ENCODE results near the gene NFE2L1.

Gene NFE2L1

GRCh38 chr17:48037036-48037837 is 10.9 kb upstream of the NFE2L1 start, which contains the start of gene COPZ2:
COPZ2 (minus strand) TSS chr17:48037797; CDS start chr17:48037777, 20 bp downstream.
- Histone ChIP-seq H4K20me1 (ENCODE audit: insufficient read depth, low read length) (no peaks in the 10 kb centered on the region), H3K9me2 (replicated peaks; ENCODE audit: insufficient read depth, low read length) (no peaks in the 10 kb centered on the region), H3K27ac (ENCODE audit: low read length) (no peak within 1 kb of the TSS), H3K9me3 (replicated peaks; ENCODE audit: insufficient read depth, low read length) (no peaks in the 10 kb centered on the region), H3K9ac (ENCODE audit: low read length) (peak within 1 kb of the TSS; percentile 22; the same call in 1 of the 2 replicates), H3K4me3 (ENCODE audit: low read length) (peak within 1 kb of the TSS; percentile 64), H2AFZ (ENCODE audit: low read length) (peak within 1 kb of the TSS; percentile 91), H3K36me3 (replicated peaks; ENCODE audit: insufficient read depth, low read length) (no peaks in the 10 kb centered on the region), H3K4me2 (ENCODE audit: low read depth, low read length) (peak within 1 kb of the TSS; percentile 93), H3K4me1 (ENCODE audit: low read length) (no peaks in the 10 kb centered on the region), H3K79me2 (ENCODE audit: low read length) (no peaks in the 10 kb centered on the region), H3K27me3 (replicated peaks; ENCODE audit: insufficient read depth, low read length) (0 out of 2 replicates have a peak, but pooled peaks cover 7% of the 10 kb centered on the region), H3F3A (ENCODE audit: insufficient read depth, low read length) (no peaks in the 10 kb centered on the region)
- no peak for TF ChIP-seq EZH2phosphoT487 (IDR thresholded peaks at IDR 0.05; ENCODE audit: low read length)
- peak; percentile 71 for TF ChIP-seq CTCF (IDR thresholded peaks at IDR 0.05; ENCODE audit: low read length)
- DNase-seq: peak; percentile 49

GRCh38 chr17:48037838-48038323 is 10.3 kb upstream of the NFE2L1 start:
- H3K27me3 ChIP-seq (replicated peaks; ENCODE audit: insufficient read depth, low read length): 0 out of 2 replicates have a peak, but pooled peaks cover 7% of the 10 kb centered on the region
- H2AFZ ChIP-seq (ENCODE audit: low read length): peak overlapping the region; percentile 18; the same call in 1 of the 2 replicates
- H3K9me3 ChIP-seq (replicated peaks; ENCODE audit: insufficient read depth, low read length): no peaks in the 10 kb centered on the region
- H3F3A ChIP-seq (ENCODE audit: insufficient read depth, low read length): no peaks in the 10 kb centered on the region
- no peak overlapping the region for H3K27ac ChIP-seq (ENCODE audit: low read length)
- no peak for DNase-seq
- H3K4me2 ChIP-seq (ENCODE audit: low read depth, low read length): peak overlapping the region; percentile 55; the same call in 1 of the 2 replicates
- no peaks in the 10 kb centered on the region for H3K36me3 ChIP-seq (replicated peaks; ENCODE audit: insufficient read depth, low read length)
- no peaks in the 10 kb centered on the region for H3K9me2 ChIP-seq (replicated peaks; ENCODE audit: insufficient read depth, low read length)
- H3K79me2 ChIP-seq (ENCODE audit: low read length): no peaks in the 10 kb centered on the region
- H4K20me1 ChIP-seq (ENCODE audit: insufficient read depth, low read length): no peaks in the 10 kb centered on the region
- H3K4me3 ChIP-seq (ENCODE audit: low read length): peak overlapping the region; percentile 21; the same call in 1 of the 2 replicates
- H3K9ac ChIP-seq (ENCODE audit: low read length): no peak overlapping the region
- no peak for TF ChIP-seq EZH2phosphoT487 (IDR thresholded peaks at IDR 0.05; ENCODE audit: low read length)
- no peak for TF ChIP-seq EZH2 (optimal IDR thresholded peaks at IDR 0.05; ENCODE audit: low read depth, low read length)
- TF ChIP-seq CTCF (IDR thresholded peaks at IDR 0.05; ENCODE audit: low read length): no peak
- H3K4me1 ChIP-seq (ENCODE audit: low read length): no peaks in the 10 kb centered on the region

- Histone ChIP-seq H3K9me3 (replicated peaks; ENCODE audit: insufficient read depth, low read length) (no peaks in the 10 kb centered on the region), H3K36me3 (replicated peaks; ENCODE audit: insufficient read depth, low read length) (no peaks in the 10 kb centered on the region), H2AFZ (ENCODE audit: low read length) (no peak overlapping the region), H3K9ac (ENCODE audit: low read length) (no peak overlapping the region), H3K27ac (ENCODE audit: low read length) (no peak overlapping the region), H3K4me1 (ENCODE audit: low read length) (no peaks in the 10 kb centered on the region), H3K9me2 (replicated peaks; ENCODE audit: insufficient read depth, low read length) (no peaks in the 10 kb centered on the region), H3K4me3 (ENCODE audit: low read length) (no peak overlapping the region), H3F3A (ENCODE audit: insufficient read depth, low read length) (no peaks in the 10 kb centered on the region), H3K27me3 (replicated peaks; ENCODE audit: insufficient read depth, low read length) (0 out of 2 replicates have a peak, but pooled peaks cover 7% of the 10 kb centered on the region), H3K79me2 (ENCODE audit: low read length) (no peaks in the 10 kb centered on the region), H3K4me2 (ENCODE audit: low read depth, low read length) (no peak overlapping the region), H4K20me1 (ENCODE audit: insufficient read depth, low read length) (no peaks in the 10 kb centered on the region)
- no peak for DNase-seq
- no peak for TF ChIP-seq EZH2 (optimal IDR thresholded peaks at IDR 0.05; ENCODE audit: low read depth, low read length)
- TF ChIP-seq CTCF (IDR thresholded peaks at IDR 0.05; ENCODE audit: low read length): no peak
- no peak for TF ChIP-seq EZH2phosphoT487 (IDR thresholded peaks at IDR 0.05; ENCODE audit: low read length)
Observed at GRCh38 chr17:48038687-48039086, 9.5 kb upstream of the NFE2L1 start.
